Testis (tissue), 2 donors: ENCODE results near the gene MFAP3L.

Experiments
- CTCF ChIP-seq, 3 experiments: fragments of 450-650 bp in 2 of 3; fragments of 200-600 bp in 1 of 3; sonication (generic) in 1 of 3; IDR thresholded peaks; one replicate each; pipeline ENCODE4 v1.5.1; 2016 to 2019; ENCODE audit warnings: antibody characterized with exemption in 3 of 3, mild to moderate bottlenecking in 2 of 3, moderate library complexity in 1 of 3
- POLR2A ChIP-seq: fragments of 450-650 bp; IDR thresholded peaks from one replicate; pipeline ENCODE4 v1.6.1; 2017; ENCODE audit warnings: antibody characterized with exemption, mild to moderate bottlenecking, moderate library complexity

GRCh38 chr4:169996379-169997240 lies 29.6 kb downstream of the MFAP3L start:
- TF ChIP-seq CTCF (IDR thresholded peaks at IDR 0.05), result no peak
- no peak for TF ChIP-seq POLR2A
